Measurements from ENCODE around the gene KRTAP4-12.

DNA sequence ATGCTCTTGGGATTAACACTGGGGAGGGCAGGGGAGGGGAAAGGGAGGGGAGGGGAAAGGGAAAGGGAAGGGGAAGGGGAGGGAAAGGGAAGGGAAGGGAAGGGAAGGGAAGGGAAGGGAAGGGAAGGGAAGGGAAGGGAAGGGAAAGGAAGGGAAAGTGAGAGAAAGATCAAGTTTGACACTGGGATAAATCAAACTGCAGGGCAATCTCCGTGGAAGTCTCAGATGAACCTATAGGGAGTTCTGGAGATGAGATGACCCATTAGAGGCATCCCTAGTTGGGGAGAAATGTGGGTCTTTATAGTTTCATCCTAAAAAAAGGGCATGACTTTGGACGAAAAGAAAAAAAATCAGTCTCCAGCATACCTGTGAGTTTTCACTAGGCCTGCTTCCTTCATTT is 2.2 kb downstream of the KRTAP4-12 start:
- TF ChIP-seq POLR2A (IDR thresholded peaks at IDR 0.05) = no peak
- TF ChIP-seq, protein P1, sequence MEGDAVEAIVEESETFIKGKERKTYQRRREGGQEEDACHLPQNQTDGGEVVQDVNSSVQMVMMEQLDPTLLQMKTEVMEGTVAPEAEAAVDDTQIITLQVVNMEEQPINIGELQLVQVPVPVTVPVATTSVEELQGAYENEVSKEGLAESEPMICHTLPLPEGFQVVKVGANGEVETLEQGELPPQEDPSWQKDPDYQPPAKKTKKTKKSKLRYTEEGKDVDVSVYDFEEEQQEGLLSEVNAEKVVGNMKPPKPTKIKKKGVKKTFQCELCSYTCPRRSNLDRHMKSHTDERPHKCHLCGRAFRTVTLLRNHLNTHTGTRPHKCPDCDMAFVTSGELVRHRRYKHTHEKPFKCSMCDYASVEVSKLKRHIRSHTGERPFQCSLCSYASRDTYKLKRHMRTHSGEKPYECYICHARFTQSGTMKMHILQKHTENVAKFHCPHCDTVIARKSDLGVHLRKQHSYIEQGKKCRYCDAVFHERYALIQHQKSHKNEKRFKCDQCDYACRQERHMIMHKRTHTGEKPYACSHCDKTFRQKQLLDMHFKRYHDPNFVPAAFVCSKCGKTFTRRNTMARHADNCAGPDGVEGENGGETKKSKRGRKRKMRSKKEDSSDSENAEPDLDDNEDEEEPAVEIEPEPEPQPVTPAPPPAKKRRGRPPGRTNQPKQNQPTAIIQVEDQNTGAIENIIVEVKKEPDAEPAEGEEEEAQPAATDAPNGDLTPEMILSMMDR (IDR thresholded peaks at IDR 0.05) = no peak

Data from heart left ventricle (tissue), 13 donors.